Astrocyte (in vitro differentiated cells and primary cell): ENCODE results near the gene NABP1. TPM values are rescaled to one million over a fixed set of nuclear protein-coding genes. Genes with fewer than 3 reads are reported as not detected.

Experiments
- DNase-seq: peaks from one replicate; pipeline ENCODE4 v3.0.0-alpha.2; 2010; ENCODE audit warnings: low read depth
- FAIRE-seq: peaks from 2 replicates; lab custom pipeline; 2011; peaks lifted over from hg19 to GRCh38; lab: Jason Lieb, UNC
- H2AFZ ChIP-seq: 2 replicates; pipeline ENCODE4 v1.6.0; 2012; ENCODE audit warnings: low read depth, low read length, inconsistent platforms
- H3K27ac ChIP-seq: 2 replicates; pipeline ENCODE4 v1.5.1; 2011; ENCODE audit warnings: low read depth, low read length, inconsistent platforms
- H3K27me3 ChIP-seq: 2 replicates; pipeline ENCODE4 v1.6.0; 2011; ENCODE audit warnings: low read length, inconsistent platforms; ENCODE audit not compliant: insufficient read depth
- H3K36me3 ChIP-seq: 2 replicates; pipeline ENCODE4 v1.5.1; 2011; ENCODE audit warnings: low read length, inconsistent platforms; ENCODE audit not compliant: insufficient read depth
- H3K4me1 ChIP-seq: 2 replicates; pipeline ENCODE4 v1.5.1; 2011; ENCODE audit warnings: low read length, inconsistent platforms; ENCODE audit not compliant: insufficient read depth
- H3K4me2 ChIP-seq: 2 replicates; pipeline ENCODE4 v1.6.0; 2012; ENCODE audit warnings: low read length, inconsistent platforms
- H3K4me3 ChIP-seq: 2 replicates; pipeline ENCODE4 v1.5.1; 2011; ENCODE audit warnings: low read depth, mild to moderate bottlenecking, low read length, inconsistent platforms; ENCODE audit not compliant: insufficient read depth
- H3K79me2 ChIP-seq: 2 replicates; pipeline ENCODE4 v1.6.0; 2012; ENCODE audit warnings: mild to moderate bottlenecking, low read length, inconsistent platforms; ENCODE audit not compliant: insufficient read depth
- H3K9ac ChIP-seq: 2 replicates; pipeline ENCODE4 v1.6.0; 2012; ENCODE audit warnings: mild to moderate bottlenecking, low read length, inconsistent platforms
- H3K9me3 ChIP-seq: 2 replicates; pipeline ENCODE4 v1.5.1; 2012; ENCODE audit warnings: low read depth, mild to moderate bottlenecking, low read length, inconsistent platforms; ENCODE audit not compliant: insufficient read depth
- H4K20me1 ChIP-seq: 2 replicates; pipeline ENCODE4 v1.6.0; 2012; ENCODE audit warnings: low read length, inconsistent platforms; ENCODE audit not compliant: insufficient read depth
- H3K27ac Mint-ChIP-seq: one replicate; pipeline ENCODE4 v1.8.0; 2021; ENCODE audit warnings: mild to moderate bottlenecking, mixed read lengths; ENCODE audit not compliant: unreplicated experiment
- H3K27me3 Mint-ChIP-seq: one replicate; pipeline ENCODE4 v1.8.0; 2021; ENCODE audit warnings: low read depth, mixed read lengths; ENCODE audit not compliant: unreplicated experiment
- H3K36me3 Mint-ChIP-seq: one replicate; pipeline ENCODE4 v1.8.0; 2021; ENCODE audit warnings: low read depth, mixed read lengths; ENCODE audit not compliant: unreplicated experiment
- H3K4me1 Mint-ChIP-seq: one replicate; pipeline ENCODE4 v1.8.0; 2021; ENCODE audit warnings: low read depth, mixed read lengths; ENCODE audit not compliant: unreplicated experiment
- H3K4me3 Mint-ChIP-seq: one replicate; pipeline ENCODE4 v1.8.0; 2021; ENCODE audit warnings: mild to moderate bottlenecking, moderate library complexity, mixed read lengths; ENCODE audit not compliant: unreplicated experiment
- H3K9me3 Mint-ChIP-seq: one replicate; pipeline ENCODE4 v1.8.0; 2021; ENCODE audit warnings: mild to moderate bottlenecking, mixed read lengths; ENCODE audit not compliant: unreplicated experiment
- CTCF ChIP-seq: IDR thresholded peaks from 2 replicates; pipeline ENCODE4 v1.5.1; 2011; ENCODE audit warnings: low read depth, mild to moderate bottlenecking, inconsistent platforms, low read length, moderate library complexity; ENCODE audit not compliant: insufficient read depth
- EZH2 ChIP-seq: IDR thresholded peaks from 2 replicates; pipeline ENCODE4 v1.6.1; 2012; ENCODE audit warnings: mild to moderate bottlenecking, low read length, inconsistent platforms; ENCODE audit not compliant: insufficient read depth
- total RNA-seq: library from RNA; stranded (reverse); gene quantifications from 2 replicates; pipeline ENCODE4 v1.2.1, GENCODE V29; 2021

NABP1 gene
- total RNA-seq, 1 donor from 2014 or later = 213 TPM

GRCh38 chr2:191688934-191689695, 11.2 kb downstream of the NABP1 start:
- H3K4me3 ChIP-seq = no peak overlapping the region
- H3K9me3 Mint-ChIP-seq = no peaks in the 10 kb centered on the region
- TF ChIP-seq CTCF = no peak
- TF ChIP-seq EZH2 = no peak
- H3K4me3 Mint-ChIP-seq = no peak overlapping the region
- peaks cover 65% of the 10 kb centered on the region for H3K4me1 Mint-ChIP-seq
- peaks cover 63% of the 10 kb centered on the region for H3K4me1 ChIP-seq
- peak overlapping the region; percentile 90 for H3K27ac Mint-ChIP-seq
- H3K9me3 ChIP-seq = no peaks in the 10 kb centered on the region
- peaks cover 5% of the 10 kb centered on the region for H3K79me2 ChIP-seq
- H3K27me3 Mint-ChIP-seq = no peaks in the 10 kb centered on the region
- peak overlapping the region; percentile 52 for H3K4me2 ChIP-seq
- peaks cover 46% of the 10 kb centered on the region for H3K36me3 ChIP-seq
- H2AFZ ChIP-seq = no peak overlapping the region
- H4K20me1 ChIP-seq = no peaks in the 10 kb centered on the region
- FAIRE-seq (peak; percentile 99), DNase-seq (peak; percentile 89)
- H3K27me3 ChIP-seq = no peaks in the 10 kb centered on the region
- peak overlapping the region; percentile 60 for H3K9ac ChIP-seq
- peak overlapping the region; percentile 74 for H3K27ac ChIP-seq
- peaks cover 5% of the 10 kb centered on the region for H3K36me3 Mint-ChIP-seq

- Mint-ChIP-seq H3K9me3 (no peaks in the 10 kb centered on the region), H3K36me3 (peaks cover 5% of the 10 kb centered on the region), H3K27ac (no peak overlapping the region), H3K4me3 (no peak overlapping the region), H3K4me1 (peaks cover 64% of the 10 kb centered on the region), H3K27me3 (no peaks in the 10 kb centered on the region)
- H3K4me3 ChIP-seq = no peak overlapping the region
- H3K27me3 ChIP-seq = no peaks in the 10 kb centered on the region
- H3K9me3 ChIP-seq = no peaks in the 10 kb centered on the region
- no peak overlapping the region for H2AFZ ChIP-seq
- TF ChIP-seq CTCF = no peak
- TF ChIP-seq EZH2 = no peak
- peak overlapping the region; percentile 19 for H3K4me2 ChIP-seq
- peak overlapping the region; percentile 74 for H3K27ac ChIP-seq
- no peak for DNase-seq
- H3K9ac ChIP-seq = no peak overlapping the region
- H3K4me1 ChIP-seq = peaks cover 55% of the 10 kb centered on the region
- peaks cover 34% of the 10 kb centered on the region for H3K36me3 ChIP-seq
- no peaks in the 10 kb centered on the region for H3K79me2 ChIP-seq
- no peak for FAIRE-seq
- no peaks in the 10 kb centered on the region for H4K20me1 ChIP-seq
Measured at GRCh38 chr2:191690327-191690726, 12.4 kb downstream of the NABP1 start.

GRCh38 chr2:191691016-191691735, 13.2 kb downstream of the NABP1 start:
- Mint-ChIP-seq H3K27me3 (no peaks in the 10 kb centered on the region), H3K9me3 (no peaks in the 10 kb centered on the region), H3K36me3 (peaks cover 5% of the 10 kb centered on the region), H3K4me1 (peaks cover 64% of the 10 kb centered on the region), H3K4me3 (no peak overlapping the region), H3K27ac (peak overlapping the region; percentile 44)
- TF ChIP-seq CTCF (peak; percentile 78), EZH2 (no peak)
- Histone ChIP-seq H3K27ac (no peak overlapping the region), H2AFZ (no peak overlapping the region), H3K36me3 (peaks cover 26% of the 10 kb centered on the region), H3K9me3 (no peaks in the 10 kb centered on the region), H3K4me2 (peak overlapping the region; percentile 19), H3K4me3 (no peak overlapping the region), H3K27me3 (no peaks in the 10 kb centered on the region), H3K79me2 (no peaks in the 10 kb centered on the region), H3K9ac (no peak overlapping the region), H3K4me1 (peaks cover 54% of the 10 kb centered on the region), H4K20me1 (no peaks in the 10 kb centered on the region)
- DNase-seq (peak; percentile 76), FAIRE-seq (peak; percentile 87)
